ENCODE data around the gene LARGE2.
"Not testable (repeated sequence)": the region's sequence is repeated elsewhere in the genome, so short reads cannot be mapped to it uniquely, and the experiment has no call there.

Gene LARGE2

DNA sequence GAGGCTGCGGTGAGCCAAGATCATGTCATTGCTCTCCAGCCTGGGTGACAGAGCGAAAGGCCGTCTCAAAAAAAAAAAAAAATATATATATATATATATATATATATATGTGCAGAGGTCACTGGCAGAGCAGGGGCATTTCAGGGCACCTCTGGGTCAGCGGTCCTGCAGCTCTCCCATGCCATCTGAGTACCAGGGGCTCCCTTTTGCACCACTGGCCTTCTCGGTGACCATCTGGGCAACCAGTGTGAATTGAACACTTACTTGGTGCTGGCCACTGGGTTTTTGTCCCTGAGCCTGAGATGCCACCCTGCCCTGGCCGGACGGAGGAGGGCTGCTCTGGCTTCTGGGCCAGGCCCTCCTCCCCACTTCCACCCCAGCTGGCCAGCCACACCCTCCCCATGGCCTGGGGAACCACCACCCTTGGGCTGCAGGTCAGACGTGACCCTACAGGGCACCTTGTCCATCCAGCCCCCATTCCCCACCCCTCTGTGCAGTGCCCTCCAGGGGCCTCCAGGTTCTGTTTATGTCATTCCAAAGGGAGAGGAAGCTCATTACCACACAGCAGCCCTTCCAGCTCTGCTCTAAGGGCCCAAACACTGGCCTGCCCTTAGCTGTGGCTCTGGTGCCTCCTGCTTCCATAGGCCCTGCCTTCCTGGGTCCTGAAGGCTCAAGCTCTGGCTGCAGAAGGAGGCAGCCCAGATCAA is 26.8 kb upstream of the LARGE2 start:
- DNase-seq (ENCODE audit: insufficient read length, low spot score): no peak
- FAIRE-seq: no peak

DNA sequence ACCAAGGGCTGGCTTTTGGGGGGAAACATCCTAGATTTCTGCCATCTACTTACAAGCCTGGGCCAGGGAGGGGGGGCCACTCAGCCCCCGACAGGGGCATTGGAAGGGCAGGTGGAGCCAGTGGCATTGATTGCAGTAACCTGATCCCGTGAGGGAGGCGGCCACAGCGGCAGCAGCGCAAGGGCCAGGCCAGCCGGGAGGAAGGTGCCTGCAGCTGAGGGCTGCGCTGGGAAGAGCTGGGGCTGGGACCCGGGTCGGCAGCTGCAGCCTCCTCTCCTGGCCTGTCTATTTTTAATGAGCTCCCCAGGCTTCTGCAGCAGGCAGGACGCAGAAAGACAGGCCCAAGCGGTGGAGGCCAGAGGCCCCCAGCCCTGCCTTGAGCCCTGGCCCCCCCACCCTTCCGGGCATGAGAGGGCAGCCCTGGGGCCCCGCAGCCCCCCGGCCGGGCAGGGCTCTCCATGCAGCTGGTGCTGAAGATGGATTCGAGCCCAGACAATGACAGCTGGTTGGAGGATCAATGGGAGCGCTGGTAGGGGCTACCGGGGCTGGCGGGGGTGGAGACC is 26.0 kb upstream of the LARGE2 start:
- FAIRE-seq: no peak
- DNase-seq (ENCODE audit: insufficient read length, low spot score): peak; percentile 42

DNA sequence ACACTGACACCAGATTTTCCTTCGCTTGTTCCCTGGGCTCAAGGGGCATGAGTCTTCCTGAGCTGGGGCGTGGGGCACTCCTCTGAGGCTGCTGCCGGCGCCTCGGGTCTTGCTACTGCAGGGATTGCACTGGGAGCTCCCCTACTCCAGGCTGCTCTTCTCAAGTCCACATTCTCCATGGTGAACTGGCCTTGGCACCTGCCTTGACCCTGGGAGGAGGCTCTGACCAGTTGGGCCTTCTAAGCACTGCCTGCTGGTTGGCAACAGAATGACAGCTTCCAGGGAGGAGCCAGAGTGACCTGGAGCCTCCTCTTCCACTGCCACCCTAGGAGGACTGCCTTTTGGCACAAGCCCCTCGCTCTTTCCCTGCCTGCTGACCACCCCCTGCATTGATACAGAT is 24.9 kb upstream of the LARGE2 start:
- DNase-seq (ENCODE audit: insufficient read length, low spot score): no peak
- no peak for FAIRE-seq

DNA sequence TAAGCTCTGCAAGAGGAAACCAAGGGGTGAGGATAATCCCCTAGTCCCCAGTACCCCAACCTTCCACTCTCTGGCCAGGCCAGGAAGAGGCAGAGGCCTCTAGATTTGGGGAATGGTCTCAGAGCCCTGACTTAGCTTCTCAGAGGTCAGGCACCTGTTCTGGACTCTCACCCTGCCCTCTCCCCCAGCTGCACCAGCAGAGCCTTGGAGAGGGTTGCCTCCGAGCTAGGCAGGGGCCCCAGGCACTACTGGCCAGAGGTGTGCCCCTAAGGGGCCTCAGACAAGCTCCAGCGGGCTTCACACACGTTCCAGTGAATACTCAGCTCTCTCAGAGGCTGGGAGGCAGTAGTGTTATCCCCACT is 23.4 kb upstream of the LARGE2 start:
- no peak for FAIRE-seq
- DNase-seq (ENCODE audit: insufficient read length, low spot score): no peak

DNA sequence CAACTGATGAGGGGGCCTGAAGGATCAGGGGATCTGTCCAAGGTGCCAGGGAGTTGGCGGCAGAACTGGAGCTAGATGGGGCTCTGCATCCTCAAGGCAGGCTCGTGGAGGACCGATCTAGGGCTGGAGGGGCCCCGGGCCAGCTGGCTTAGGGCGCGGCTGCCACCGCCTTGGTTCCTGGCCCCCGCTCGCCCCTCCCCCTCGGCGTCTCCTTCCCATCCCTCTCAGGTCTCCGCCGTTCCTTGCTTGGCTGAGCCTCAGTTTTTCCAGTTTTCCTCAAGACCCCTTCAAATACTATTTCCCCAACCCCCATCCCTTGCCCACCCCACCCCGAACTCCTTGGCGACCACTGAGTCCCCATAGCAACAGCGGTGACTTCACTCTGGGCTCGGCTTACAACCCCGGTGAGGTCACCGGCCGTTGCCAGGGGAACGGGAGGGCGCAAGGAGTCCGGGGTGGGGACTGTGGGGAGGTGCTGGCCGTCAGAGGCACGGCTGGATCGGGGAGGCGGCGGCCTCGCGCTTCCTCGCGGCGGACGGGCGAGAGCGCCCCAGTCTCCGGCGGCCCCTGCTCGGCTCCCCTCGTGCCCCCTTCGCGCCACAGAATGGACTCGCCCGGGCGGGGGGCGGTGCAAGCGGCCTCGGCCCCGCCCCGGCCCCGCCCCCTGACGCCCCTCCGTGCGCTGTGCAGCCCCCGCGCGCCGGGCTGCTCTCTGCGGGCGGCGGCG is 22.8 kb upstream of the LARGE2 start:
- FAIRE-seq (peak; percentile 73), DNase-seq (ENCODE audit: insufficient read length, low spot score) (peak; percentile 93)

DNA sequence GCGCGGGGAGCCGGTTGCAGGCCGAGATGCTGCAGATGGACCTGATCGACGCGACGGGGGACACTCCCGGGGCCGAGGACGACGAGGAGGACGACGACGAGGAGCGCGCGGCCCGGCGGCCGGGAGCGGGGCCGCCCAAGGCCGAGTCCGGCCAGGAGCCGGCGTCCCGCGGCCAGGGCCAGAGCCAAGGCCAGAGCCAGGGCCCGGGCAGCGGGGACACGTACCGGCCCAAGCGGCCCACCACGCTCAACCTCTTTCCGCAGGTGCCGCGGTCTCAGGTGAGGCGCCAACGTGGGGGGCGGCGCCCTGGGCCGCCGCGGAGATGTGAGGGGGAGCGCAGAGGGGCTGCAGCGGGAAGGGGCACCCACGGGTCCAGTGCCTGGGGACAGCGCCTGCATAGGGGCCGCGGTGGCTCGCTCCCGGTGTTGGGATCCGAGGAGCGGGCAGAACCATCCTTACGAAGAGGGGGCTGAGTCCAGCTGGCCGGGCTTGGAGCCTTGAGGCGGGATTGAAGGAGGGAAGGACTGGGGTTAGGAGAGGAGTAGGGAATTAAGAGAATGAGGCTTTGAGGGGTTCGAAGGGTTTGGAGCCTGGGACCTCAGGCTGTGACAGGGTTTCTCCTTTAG is 22.2 kb upstream of the LARGE2 start:
- DNase-seq (ENCODE audit: insufficient read length, low spot score): not testable (repeated sequence)

DNA sequence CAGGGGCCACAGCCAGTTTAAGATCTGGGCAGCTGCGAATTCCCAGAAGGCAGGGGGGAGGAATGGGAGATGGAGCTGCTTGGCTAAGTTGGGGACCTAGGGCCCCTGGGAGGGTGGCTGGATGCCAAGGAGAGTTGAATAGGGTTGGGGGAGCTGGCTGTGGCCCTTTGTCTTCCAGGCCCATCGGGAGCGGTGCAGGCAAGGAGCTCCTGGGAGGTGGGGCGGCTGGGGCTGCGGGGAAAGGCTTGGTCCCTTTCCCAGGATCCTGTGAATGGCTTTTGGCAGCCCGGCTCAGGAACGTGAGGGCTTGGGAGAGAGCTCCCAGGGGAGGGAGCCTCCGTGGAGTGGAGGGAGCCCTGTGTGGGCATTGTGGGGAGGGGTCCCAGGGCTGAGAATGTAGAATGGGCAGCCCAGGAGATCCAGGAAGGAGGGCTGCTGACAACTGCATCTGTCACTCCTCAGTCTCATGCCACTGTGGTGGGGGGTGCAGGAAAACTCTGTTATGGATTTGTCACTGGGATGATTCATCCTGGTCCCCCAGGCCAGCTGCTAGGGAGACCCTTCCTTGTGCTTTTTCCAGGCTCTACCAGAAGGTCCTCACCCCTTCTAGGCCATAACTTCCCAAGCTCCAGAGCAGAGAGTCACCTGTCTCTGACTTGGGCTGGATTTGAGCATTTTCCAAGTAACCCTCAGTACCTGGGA is 21.4 kb upstream of the LARGE2 start:
- DNase-seq (ENCODE audit: insufficient read length, low spot score) (no peak), FAIRE-seq (no peak)

More for the DNA sequence above, 22.2 kb upstream of the LARGE2 start:
- FAIRE-seq: not testable (repeated sequence)

DNA sequence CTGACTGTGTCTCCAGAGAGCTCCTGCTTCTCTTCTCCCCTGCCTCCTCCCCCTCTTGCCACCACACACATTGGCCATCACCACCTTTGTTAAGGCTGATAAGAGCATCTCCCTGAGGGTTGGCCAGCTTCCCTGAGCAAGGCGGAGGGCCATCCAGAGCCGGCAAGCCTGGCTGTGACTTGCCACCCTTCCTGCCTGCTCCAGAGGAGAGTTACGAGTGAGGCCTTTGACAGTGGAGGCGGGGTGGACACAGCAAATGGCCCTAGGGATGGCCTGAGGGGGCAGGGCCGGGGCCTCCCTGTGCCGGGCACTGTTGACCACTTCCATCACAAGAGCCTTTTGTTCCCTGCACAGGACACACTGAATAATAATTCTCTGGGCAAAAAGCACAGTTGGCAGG is 20.8 kb upstream of the LARGE2 start:
- FAIRE-seq (no peak), DNase-seq (ENCODE audit: insufficient read length, low spot score) (no peak)

DNA sequence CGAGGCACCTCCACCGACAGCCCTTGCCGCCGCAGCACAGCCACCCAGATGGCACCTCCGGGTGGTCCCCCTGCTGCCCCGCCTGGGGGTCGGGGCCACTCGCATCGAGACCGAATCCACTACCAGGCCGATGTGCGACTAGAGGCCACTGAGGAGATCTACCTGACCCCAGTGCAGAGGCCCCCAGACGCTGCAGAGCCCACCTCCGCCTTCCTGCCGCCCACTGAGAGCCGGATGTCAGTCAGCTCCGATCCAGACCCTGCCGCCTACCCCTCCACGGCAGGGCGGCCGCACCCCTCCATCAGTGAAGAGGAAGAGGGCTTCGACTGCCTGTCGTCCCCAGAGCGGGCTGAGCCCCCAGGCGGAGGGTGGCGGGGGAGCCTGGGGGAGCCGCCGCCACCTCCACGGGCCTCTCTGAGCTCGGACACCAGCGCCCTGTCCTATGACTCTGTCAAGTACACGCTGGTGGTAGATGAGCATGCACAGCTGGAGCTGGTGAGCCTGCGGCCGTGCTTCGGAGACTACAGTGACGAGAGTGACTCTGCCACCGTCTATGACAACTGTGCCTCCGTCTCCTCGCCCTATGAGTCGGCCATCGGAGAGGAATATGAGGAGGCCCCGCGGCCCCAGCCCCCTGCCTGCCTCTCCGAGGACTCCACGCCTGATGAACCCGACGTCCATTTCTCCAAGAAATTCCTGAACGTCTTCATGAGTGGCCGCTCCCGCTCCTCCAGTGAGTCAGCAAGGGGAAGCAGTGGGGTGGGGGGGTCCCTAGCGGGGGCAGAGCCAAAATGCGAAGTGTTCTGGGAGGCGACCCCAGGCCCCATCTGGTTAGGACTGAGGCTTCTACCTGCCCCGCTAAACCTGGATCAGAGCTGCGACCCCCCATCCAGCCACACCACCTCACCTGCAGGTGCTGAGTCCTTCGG is 19.7 kb upstream of the LARGE2 start:
- FAIRE-seq (no peak), DNase-seq (ENCODE audit: insufficient read length, low spot score) (no peak)

DNA sequence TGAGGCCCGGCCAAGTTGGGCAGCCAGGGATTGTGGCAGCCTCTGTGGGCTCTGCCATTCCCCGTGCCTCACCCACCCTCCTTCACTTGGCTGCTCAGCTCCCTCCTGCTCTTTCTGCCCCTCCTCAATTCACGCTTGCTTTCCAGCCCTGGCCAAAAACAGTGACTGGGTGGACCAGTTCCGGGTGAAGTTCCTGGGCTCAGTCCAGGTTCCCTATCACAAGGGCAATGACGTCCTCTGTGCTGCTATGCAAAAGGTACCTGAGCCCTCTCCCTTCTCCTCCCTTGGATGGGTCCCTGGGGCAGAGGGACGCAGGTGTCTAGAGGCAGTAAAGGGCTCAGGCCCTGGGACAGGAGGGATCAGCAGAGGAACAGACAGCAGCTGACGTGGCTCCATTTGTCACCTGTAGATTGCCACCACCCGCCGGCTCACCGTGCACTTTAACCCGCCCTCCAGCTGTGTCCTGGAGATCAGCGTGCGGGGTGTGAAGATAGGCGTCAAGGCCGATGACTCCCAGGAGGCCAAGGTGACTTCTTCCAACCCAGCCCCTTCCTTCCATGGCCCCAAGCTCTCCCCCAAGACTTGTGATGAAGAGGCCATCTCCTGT is 18.0 kb upstream of the LARGE2 start:
- DNase-seq (ENCODE audit: insufficient read length, low spot score) (no peak), FAIRE-seq (no peak)

DNA sequence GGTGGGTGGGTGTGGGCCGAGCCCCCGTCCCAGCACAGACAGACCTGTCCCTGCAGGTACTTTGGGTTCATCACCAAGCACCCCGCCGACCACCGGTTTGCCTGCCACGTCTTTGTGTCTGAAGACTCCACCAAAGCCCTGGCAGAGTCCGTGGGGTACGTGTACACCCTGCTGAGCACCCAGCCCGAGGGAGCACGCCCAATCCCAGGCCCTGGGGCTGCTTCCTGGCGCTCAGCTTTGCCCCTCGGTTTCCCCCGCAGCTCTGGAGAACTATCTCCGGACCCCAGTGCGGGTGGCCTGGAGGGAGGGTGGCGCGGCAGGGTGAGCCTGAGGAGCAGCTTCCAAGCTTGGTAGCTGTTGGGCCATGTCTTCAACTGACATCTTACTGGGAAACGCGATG is 17.4 kb upstream of the LARGE2 start:
- FAIRE-seq (no peak), DNase-seq (ENCODE audit: insufficient read length, low spot score) (no peak)

DNA sequence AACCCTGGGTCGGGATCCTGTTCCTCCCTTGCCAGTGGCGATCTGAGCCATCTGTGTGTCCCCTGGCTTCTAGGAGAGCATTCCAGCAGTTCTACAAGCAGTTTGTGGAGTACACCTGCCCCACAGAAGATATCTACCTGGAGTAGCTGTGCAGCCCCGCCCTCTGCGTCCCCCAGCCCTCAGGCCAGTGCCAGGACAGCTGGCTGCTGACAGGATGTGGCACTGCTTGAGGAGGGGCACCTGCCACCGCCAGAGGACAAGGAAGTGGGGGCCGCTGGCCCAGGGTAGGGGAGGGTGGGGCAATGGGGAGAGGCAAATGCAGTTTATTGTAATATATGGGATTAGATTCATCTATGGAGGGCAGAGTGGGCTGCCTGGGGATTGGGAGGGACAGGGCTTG is 16.9 kb upstream of the LARGE2 start:
- FAIRE-seq; DNase-seq (ENCODE audit: insufficient read length, low spot score): not testable (repeated sequence)

DNA sequence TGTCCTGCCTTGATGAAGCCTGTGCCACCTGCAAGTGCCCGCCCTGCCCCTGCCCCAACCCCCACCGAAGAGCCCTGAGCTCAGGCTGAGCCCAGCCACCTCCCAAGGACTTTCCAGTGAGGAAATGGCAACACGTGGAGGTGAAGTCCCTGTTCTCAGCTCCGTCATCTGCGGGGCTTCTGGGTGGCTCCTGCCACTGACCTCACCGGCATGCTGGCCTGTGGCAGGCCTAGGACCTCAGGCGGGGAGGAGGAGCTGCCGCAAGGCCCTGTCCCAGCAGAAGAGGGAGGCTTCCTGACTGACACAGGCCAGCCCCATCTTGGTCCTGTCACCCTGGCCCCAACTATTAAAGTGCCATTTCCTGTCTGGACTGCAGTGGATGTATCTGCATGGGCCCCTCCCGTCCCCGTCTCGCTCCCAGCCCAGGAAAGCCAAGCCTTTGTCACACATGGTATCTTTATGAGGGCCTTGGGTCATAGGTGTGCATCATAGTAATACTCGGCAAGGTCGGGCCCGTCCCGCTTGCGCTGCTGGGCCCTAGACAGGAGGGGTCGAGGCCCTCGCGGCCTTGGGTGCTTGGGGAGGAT is 16.3 kb upstream of the LARGE2 start:
- no peak for FAIRE-seq

DNA sequence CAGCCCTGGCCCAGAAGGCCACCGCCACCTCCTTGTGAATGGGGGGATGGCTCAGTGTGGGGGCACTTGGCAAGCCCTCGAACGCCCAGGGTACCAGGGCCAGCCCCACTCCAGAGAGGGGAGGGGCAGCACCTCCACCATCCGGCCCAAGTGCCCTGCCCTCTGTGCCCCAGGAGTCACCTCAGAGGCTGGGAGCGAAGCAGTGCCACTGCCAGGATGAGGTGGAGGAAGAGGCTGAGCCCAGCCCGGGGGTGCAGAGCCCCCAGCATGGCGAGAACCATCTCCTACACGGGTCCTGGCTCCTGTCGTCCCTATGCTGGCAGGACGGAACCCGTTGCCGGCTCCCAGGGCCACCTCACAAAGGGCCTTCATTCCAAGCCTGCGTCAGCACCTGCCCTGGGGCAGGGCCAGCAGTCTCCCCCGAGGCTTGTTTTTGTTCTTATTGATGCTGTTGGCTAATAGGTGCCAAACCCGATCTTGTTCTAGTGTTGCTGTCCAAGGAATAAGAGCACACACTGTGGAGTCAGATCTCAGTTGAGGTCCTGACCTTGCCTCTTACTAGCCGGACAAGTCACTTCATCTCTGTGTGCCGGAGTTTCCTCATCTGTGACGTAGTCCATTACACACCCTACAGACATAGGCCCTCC is 15.4 kb upstream of the LARGE2 start, which contains the start of gene FREY1:
Gene FREY1 (minus strand): TSS at position 307 of the 647 bp plus-strand sequence. CDS start 26 bp downstream, at position 281.
- FAIRE-seq: no peak
- DNase-seq (ENCODE audit: insufficient read length, low spot score): no peak

More for the DNA sequence above, 16.3 kb upstream of the LARGE2 start:
- no peak for DNase-seq (ENCODE audit: insufficient read length, low spot score)

DNA sequence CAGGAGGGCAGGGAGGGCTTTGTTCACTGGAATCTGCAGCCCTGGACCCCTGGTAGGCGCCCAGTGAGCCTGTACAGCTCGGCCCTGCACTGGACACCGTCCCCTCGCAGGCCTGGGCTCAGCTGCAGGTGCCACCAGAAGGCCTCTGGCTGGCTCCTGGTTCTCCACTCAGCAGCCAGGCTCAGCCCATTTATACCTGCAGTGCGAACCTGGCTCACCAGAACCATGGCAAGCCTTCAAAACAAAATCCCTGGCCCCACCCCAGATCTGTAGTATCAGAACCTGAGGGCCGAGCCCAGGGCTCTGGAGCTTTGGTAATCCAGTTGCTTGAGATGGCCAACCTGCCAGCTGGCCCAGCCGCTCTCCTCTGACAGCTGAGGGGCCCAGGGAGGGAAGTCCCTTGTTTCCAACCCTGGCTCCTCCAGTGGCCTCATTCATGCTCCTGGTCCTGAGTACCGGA is 14.5 kb upstream of the LARGE2 start:
- no peak for DNase-seq (ENCODE audit: insufficient read length, low spot score)
- FAIRE-seq: no peak

DNA sequence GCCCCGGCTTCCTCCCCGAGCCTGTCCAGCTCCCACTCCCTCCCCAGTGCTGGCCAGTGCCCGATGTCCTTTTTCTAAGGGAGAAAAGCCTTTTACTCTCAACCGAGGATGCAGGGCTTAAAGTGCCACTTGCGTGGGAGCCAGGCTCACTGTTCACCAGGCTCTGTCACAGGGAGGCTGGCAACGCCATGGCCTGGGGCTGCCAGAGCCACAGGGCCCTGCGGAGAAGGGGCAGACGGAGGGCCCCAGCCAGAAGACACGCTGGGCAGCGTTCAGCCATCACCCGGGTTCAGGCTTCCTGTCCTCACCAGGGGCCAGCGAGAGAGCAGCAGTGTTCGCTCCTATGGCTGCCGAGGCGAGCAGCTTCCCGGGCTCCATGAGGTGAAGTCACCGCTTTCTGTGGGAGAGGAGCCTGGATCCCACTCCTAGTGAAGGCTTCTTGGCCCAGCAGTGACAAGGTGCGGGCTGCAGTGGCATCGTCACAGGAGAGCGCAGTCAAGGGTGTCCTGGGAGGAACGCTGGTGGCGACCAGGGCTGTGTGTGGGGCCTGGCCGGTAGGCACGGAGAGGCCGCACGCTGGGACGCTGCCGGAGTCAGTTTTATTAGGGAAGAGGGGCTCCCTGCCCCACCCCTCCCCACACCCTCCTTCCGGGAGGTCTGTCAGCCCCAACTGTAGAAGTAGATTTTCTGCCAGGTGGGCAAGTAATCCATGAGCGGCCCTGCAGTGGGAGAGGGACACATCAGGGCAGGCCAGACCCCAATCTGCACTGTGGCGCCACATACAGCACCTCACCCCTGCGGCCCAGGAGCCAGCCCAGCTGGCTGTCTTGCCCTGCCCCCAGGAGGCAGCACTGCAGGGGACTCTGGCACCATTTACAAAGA is 12.6 kb upstream of the LARGE2 start:
- no peak for DNase-seq (ENCODE audit: insufficient read length, low spot score)
- FAIRE-seq: no peak

DNA sequence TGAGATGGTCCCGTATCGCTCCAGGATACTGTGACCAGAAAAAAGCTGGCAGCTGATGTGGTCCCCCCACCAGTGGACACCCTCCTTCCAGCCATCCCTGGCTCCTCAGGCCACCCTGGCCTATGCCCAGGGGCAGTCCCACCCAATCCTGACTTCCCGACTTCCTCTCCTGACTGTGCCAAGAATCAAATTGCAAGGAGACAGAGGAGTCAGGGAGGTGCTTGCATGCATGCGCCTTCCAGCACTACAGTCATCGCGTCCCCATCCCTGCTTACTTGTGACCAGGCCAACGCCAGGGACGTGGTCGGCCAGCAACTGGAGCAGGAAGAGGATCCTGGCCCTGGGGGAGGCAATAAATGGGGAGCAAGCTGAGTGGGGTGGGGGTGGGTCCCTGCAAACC is 11.8 kb upstream of the LARGE2 start:
- DNase-seq (ENCODE audit: insufficient read length, low spot score) (no peak), FAIRE-seq (no peak)

Measured in HTR-8/SVneo (cell line).